NCI-H1417 treated with DMSO at 0.1 percent for 48 hours (cell line): ENCODE measurements around the gene ZNF680.
A peak's percentile ranks its signal among the peaks of the same experiment; 100 is the strongest.
"Not testable (repeated sequence)": the region's sequence is repeated elsewhere in the genome, so short reads cannot be mapped to it uniquely, and the experiment has no call there.

Experiments
- DNase-seq: peaks from one replicate; lab custom pipeline; 2025; lab: John Stamatoyannopoulos, UW

Gene ZNF680

GRCh38 chr7:64562626-64563278, at the start of gene ZNF680:
TSS of gene ZNF680 (minus strand) at chr7:64563071. CDS start at chr7:64562954, 117 bp downstream.
- DNase-seq = peak; percentile 90

GRCh38 chr7:64612452-64612851, 49.6 kb upstream of the ZNF680 start:
- no peak for DNase-seq

- no peak for DNase-seq
Measured at GRCh38 chr7:64611717-64612116, 48.8 kb upstream of the ZNF680 start.

GRCh38 chr7:64610997-64611396, 48.1 kb upstream of the ZNF680 start:
- no peak for DNase-seq

- DNase-seq = no peak
Measured at GRCh38 chr7:64608116-64608910, 45.4 kb upstream of the ZNF680 start.

GRCh38 chr7:64606385-64606784, 43.5 kb upstream of the ZNF680 start:
- no peak for DNase-seq

- DNase-seq = no peak
Measured at GRCh38 chr7:64603271-64603670, 40.4 kb upstream of the ZNF680 start.

GRCh38 chr7:64602518-64602917, 39.6 kb upstream of the ZNF680 start:
- no peak for DNase-seq

GRCh38 chr7:64602086-64602485, 39.2 kb upstream of the ZNF680 start:
- DNase-seq = no peak

- no peak for DNase-seq
Measured at GRCh38 chr7:64599359-64599758, 36.5 kb upstream of the ZNF680 start.

GRCh38 chr7:64590971-64591370, 28.1 kb upstream of the ZNF680 start:
- DNase-seq = no peak

- DNase-seq = no peak
Measured at GRCh38 chr7:64581926-64582894, 19.3 kb upstream of the ZNF680 start.

GRCh38 chr7:64581391-64581790, 18.5 kb upstream of the ZNF680 start:
- no peak for DNase-seq

GRCh38 chr7:64574540-64575099, 11.7 kb upstream of the ZNF680 start:
- DNase-seq = no peak

- not testable (repeated sequence) for DNase-seq
Measured at GRCh38 chr7:64570284-64570605, 7.4 kb upstream of the ZNF680 start.

GRCh38 chr7:64569372-64570283, 6.8 kb upstream of the ZNF680 start:
- not testable (repeated sequence) for DNase-seq

GRCh38 chr7:64562256-64562625, 630 bp downstream of the ZNF680 start:
- DNase-seq = no peak

- no peak for DNase-seq
Measured at GRCh38 chr7:64559206-64559605, 3.7 kb downstream of the ZNF680 start.

- no peak for DNase-seq
Measured at GRCh38 chr7:64558781-64559180, 4.1 kb downstream of the ZNF680 start.

GRCh38 chr7:64558323-64558705, 4.6 kb downstream of the ZNF680 start:
- no peak for DNase-seq
